Calu3 (cell line): Measurements from ENCODE around the gene LRRC59. TPM values are rescaled to one million over a fixed set of nuclear protein-coding genes. Genes with fewer than 3 reads are reported as not detected.

Experiments
- Bru-seq: library from RNA; stranded (reverse); fragments of 400-500 nt; gene quantifications from one replicate; lab custom pipeline; 2021; lab: Mats Ljungman, UMichigan
- BruChase-seq, 2 experiments: library from RNA; stranded (reverse); fragments of 400-500 nt; gene quantifications; one replicate each; lab custom pipeline; 2021; lab: Mats Ljungman, UMichigan
- BruUV-seq: library from RNA; stranded (reverse); fragments of 400-500 nt; replicated peaks from 2 replicates; lab custom pipeline; 2021; lab: Mats Ljungman, UMichigan
- CTCF ChIA-PET: fragments of 300-600 bp; sonication (Branson Sonifier 250); formaldehyde crosslinking; loops from one replicate; lab custom pipeline; 2022; ENCODE audit warnings: antibody characterized with exemption; lab: Charles Lee
- DNase-seq: peaks from one replicate; pipeline ENCODE4 v3.0.0; 2022
- H3K27ac Mint-ChIP-seq: one replicate; pipeline ENCODE4 v1.8.0; 2022; ENCODE audit warnings: mixed read lengths; ENCODE audit not compliant: unreplicated experiment
- H3K27me3 Mint-ChIP-seq: one replicate; pipeline ENCODE4 v1.8.0; 2022; ENCODE audit warnings: mixed read lengths; ENCODE audit not compliant: unreplicated experiment
- H3K36me3 Mint-ChIP-seq: one replicate; pipeline ENCODE4 v1.8.0; 2022; ENCODE audit warnings: mild to moderate bottlenecking, moderate library complexity, mixed read lengths; ENCODE audit not compliant: insufficient read depth, unreplicated experiment
- H3K4me1 Mint-ChIP-seq: one replicate; pipeline ENCODE4 v1.8.0; 2022; ENCODE audit warnings: mild to moderate bottlenecking, low read depth, mixed read lengths; ENCODE audit not compliant: unreplicated experiment
- H3K4me3 Mint-ChIP-seq: one replicate; pipeline ENCODE4 v1.8.0; 2022; ENCODE audit warnings: mild to moderate bottlenecking, low read depth, moderate library complexity, mixed read lengths; ENCODE audit not compliant: unreplicated experiment
- H3K9me3 Mint-ChIP-seq: one replicate; pipeline ENCODE4 v1.8.0; 2022; ENCODE audit warnings: low read depth, mixed read lengths; ENCODE audit not compliant: unreplicated experiment
- intact Hi-C: fragments of 100-400 bp; cut with micrococcal nuclease; formaldehyde crosslinking; loops from one replicate; pipeline ENCODE4 v1.10.0; 2022; ENCODE audit not compliant: unreplicated experiment
- long read RNA-seq: library from polyadenylated mRNA; stranded (forward); transcript quantifications from one replicate; pipeline ENCODE4 v2.0.0, GENCODE V29; 2022
- total RNA-seq: library from RNA; stranded (reverse); gene quantifications from 2 replicates; pipeline ENCODE4 v1.2.3, GENCODE V29; 2022
- TF ChIP-seq, protein P1 (sequence below): fragments of 200-600 bp; IDR thresholded peaks from one replicate; pipeline ENCODE4 v1.8.0; 2022; ENCODE audit warnings: antibody characterized with exemption; ENCODE audit not compliant: unreplicated experiment

LRRC59 gene
- 205 and 212 TPM in 2 replicates for total RNA-seq
- percentile 96 among the genes with signal in this experiment for Bru-seq, nascent RNA
- percentile 98 among the genes with signal in this experiment for BruChase-seq, experiment 1, labeled RNA remaining after a 6-hour chase
- percentile 96 among the genes with signal in this experiment for BruChase-seq, experiment 2, labeled RNA remaining after a 2-hour chase
- long read RNA-seq, transcript LRRC59-201 (7 exons, 2,910 nt) = major isoform, 208 of 255 reads
- long read RNA-seq, partial matches to known transcripts = 13 of 255 reads
- long read RNA-seq, other reads (novel, unspliced or antisense) = 34 of 255 reads

DNA sequence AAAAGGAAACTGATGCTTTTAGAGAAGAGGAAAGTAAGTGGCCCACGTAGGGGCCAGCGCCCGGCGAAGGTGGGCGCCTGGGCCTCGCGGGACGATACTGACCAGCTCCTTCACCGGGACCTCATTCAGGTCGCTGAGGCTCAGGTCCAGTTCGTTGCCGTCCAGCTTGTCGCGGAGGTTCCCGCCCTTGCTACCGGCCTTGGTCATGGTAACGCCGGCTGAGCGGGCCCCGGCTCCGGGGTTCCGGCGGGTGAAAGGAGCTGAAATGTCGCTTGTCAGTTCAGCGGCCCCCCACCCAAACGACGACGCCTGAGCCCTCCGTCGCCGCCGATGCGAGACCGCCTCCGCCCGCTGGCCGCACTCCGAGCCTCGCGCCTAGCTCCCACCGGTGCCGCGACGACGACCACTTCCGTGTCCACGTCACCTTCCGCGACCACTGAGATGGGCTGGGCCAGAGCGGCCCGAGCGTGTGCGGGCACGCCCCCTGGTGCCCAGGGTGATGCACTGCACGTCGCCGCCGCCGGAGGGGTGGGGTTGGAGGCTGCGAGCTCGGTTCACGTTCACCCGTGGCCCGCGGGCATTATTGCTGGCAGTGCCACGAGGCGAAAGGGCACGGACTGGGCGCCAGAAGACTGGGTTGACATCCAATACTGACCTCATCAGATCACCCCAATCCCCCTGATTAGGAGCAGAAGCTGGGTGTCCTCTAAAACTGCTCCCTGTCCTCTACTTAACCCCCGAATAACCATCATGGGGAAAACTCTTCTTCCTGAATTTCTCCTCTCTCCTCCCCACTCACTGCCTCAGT, at the start of gene LRRC59:
LRRC59 (minus strand) TSS at position 413 of the 808 bp plus-strand sequence; CDS start at position 207, 206 bp downstream.
- intact Hi-C loops = loop anchor here (2.0 to 5.0 kb wide), 2 partner anchors 45 to 81 kb away; partner anchors contain the start of gene RSAD1
- Mint-ChIP-seq H3K4me3 (peak within 1 kb of the TSS; percentile 87), H3K4me1 (peaks cover 47% of the 10 kb centered on the region), H3K27me3 (no peaks in the 10 kb centered on the region), H3K9me3 (no peaks in the 10 kb centered on the region), H3K27ac (peak within 1 kb of the TSS; percentile 86), H3K36me3 (peaks cover 58% of the 10 kb centered on the region)
- TSS peak; percentile 90 for BruUV-seq
- peak; percentile 98 for DNase-seq
- CTCF ChIA-PET = interaction anchor here (0.5 to 4.0 kb wide), 23 partner anchors 8 to 376 kb away, joined by 3 to 36 read pairs (median 5); partner anchors contain the start of genes ACSF2, LUC7L3, RSAD1 and XYLT2
- TF ChIP-seq, protein P1, sequence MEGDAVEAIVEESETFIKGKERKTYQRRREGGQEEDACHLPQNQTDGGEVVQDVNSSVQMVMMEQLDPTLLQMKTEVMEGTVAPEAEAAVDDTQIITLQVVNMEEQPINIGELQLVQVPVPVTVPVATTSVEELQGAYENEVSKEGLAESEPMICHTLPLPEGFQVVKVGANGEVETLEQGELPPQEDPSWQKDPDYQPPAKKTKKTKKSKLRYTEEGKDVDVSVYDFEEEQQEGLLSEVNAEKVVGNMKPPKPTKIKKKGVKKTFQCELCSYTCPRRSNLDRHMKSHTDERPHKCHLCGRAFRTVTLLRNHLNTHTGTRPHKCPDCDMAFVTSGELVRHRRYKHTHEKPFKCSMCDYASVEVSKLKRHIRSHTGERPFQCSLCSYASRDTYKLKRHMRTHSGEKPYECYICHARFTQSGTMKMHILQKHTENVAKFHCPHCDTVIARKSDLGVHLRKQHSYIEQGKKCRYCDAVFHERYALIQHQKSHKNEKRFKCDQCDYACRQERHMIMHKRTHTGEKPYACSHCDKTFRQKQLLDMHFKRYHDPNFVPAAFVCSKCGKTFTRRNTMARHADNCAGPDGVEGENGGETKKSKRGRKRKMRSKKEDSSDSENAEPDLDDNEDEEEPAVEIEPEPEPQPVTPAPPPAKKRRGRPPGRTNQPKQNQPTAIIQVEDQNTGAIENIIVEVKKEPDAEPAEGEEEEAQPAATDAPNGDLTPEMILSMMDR = peak; percentile 100

DNA sequence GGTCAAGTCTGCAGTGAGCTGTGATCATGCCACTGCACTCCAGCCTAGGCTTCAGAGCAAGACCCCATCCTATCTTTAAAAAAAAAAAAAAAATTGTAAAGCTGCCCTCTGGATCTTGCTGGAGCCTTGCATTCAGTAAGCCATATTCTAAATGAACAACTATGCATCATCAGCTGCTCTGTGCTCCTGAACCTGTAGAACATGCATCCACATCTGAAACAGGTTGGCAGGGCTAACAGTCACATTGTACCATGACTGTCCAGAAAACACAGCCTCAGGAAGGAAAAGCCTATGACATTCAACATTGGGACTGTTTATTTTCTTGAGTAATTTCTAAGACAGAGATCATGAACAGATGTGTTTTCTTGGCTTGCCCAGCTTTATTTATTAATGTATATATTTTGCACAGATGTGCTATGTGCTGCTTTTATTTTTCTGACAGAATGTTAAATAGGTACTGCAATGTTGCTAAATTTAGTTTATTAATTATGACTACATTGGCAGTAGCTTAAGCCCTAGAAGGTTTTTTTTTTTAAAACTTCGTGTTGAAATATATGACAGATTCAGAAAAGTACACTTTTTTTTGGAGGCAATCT, 48.5 kb upstream of the LRRC59 start:
- CTCF ChIA-PET = no interaction called here
- BruUV-seq = no TSS peak
- H3K27ac Mint-ChIP-seq = no peak overlapping the region
- DNase-seq = no peak
- no peak overlapping the region for H3K4me3 Mint-ChIP-seq
- intact Hi-C loops = no loop called here
- peaks cover 30% of the 10 kb centered on the region for H3K4me1 Mint-ChIP-seq
- H3K27me3 Mint-ChIP-seq = no peaks in the 10 kb centered on the region
- peaks cover 40% of the 10 kb centered on the region for H3K36me3 Mint-ChIP-seq
- H3K9me3 Mint-ChIP-seq = no peaks in the 10 kb centered on the region
- TF ChIP-seq, protein P1 = no peak

DNA sequence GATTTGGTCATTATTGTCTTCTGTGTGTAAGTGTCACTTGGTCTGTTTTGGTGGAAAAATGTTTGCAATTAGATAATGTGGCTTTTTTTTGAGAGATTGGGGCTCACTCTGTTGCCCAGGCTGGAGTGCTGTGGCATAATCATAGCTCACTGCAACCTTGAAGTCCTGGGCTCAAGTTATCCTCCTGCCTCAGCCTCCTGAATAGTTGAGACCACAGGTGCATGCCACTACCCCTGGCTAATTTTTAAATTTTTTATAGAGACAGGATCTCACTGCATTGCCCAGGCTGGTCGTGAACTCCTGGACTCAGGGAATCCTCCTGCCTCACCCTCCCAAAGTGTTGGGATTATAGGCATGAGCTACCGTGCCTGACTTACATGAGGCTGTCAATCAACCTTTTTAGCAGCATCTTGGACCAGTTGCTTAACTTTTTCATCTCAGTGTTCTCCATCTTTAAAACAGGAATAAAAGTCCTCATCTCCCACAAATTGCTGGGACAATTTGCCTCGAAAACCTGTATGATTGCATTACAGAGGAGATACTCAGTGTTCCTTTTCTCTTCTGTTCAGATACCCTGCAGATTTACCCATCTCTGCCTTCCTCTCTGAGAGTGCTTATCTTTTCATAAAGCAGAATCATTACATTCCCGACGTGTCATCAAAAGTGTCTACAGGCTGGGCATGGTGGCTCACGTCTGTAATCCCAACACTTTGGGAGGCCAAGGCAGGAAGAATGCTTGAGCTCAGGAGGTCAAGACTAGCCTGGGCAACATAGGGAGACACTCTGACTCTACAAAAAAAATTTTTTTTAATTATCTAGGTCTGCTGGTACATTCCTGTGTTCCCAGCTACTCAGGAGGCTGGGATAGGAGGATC, 47.8 kb upstream of the LRRC59 start:
- CTCF ChIA-PET = interaction anchor here (0.8 kb wide), 1 partner anchor 10 kb away, joined by 3 read pairs; no protein-coding TSS in a partner anchor
- H3K27me3 Mint-ChIP-seq = no peaks in the 10 kb centered on the region
- no peak overlapping the region for H3K4me3 Mint-ChIP-seq
- intact Hi-C loops = loop anchor here (5.0 kb wide), 2 partner anchors 32 to 48 kb away; partner anchors contain the start of genes LRRC59 and RSAD1
- H3K27ac Mint-ChIP-seq = no peak overlapping the region
- peaks cover 45% of the 10 kb centered on the region for H3K36me3 Mint-ChIP-seq
- H3K9me3 Mint-ChIP-seq = no peaks in the 10 kb centered on the region
- no TSS peak for BruUV-seq
- TF ChIP-seq, protein P1 = no peak
- no peak for DNase-seq
- H3K4me1 Mint-ChIP-seq = peaks cover 38% of the 10 kb centered on the region
